A673 (cell line): ENCODE data around the gene RABGGTB.

Experiments used
- EZH2 ChIP-seq: fragments of 200-600 bp; sonication (generic); IDR thresholded peaks from 2 replicates; pipeline ENCODE4 v1.6.1; 2017; ENCODE audit warnings: borderline replicate concordance, low read depth, mild to moderate bottlenecking, mixed read lengths, antibody characterized with exemption, low read length; ENCODE audit not compliant: poor library complexity, severe bottlenecking
- TF ChIP-seq, protein P1 (sequence below): fragments of 300-800, 200-600 bp; sonication (generic); conservative IDR thresholded peaks from 2 replicates; pipeline ENCODE4 v1.5.1; 2017; ENCODE audit warnings: low read depth, mild to moderate bottlenecking, antibody characterized with exemption, low read length, moderate library complexity, mixed read lengths

- TF ChIP-seq, protein P1, sequence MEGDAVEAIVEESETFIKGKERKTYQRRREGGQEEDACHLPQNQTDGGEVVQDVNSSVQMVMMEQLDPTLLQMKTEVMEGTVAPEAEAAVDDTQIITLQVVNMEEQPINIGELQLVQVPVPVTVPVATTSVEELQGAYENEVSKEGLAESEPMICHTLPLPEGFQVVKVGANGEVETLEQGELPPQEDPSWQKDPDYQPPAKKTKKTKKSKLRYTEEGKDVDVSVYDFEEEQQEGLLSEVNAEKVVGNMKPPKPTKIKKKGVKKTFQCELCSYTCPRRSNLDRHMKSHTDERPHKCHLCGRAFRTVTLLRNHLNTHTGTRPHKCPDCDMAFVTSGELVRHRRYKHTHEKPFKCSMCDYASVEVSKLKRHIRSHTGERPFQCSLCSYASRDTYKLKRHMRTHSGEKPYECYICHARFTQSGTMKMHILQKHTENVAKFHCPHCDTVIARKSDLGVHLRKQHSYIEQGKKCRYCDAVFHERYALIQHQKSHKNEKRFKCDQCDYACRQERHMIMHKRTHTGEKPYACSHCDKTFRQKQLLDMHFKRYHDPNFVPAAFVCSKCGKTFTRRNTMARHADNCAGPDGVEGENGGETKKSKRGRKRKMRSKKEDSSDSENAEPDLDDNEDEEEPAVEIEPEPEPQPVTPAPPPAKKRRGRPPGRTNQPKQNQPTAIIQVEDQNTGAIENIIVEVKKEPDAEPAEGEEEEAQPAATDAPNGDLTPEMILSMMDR = no peak
- no peak for TF ChIP-seq EZH2
Observed at GRCh38 chr1:75792091-75792490, 6.0 kb downstream of the RABGGTB start.
